ENCODE data around the gene NRSN2.
A peak's percentile ranks its signal among the peaks of the same experiment; 100 is the strongest.

The NRSN2 gene, protein sequence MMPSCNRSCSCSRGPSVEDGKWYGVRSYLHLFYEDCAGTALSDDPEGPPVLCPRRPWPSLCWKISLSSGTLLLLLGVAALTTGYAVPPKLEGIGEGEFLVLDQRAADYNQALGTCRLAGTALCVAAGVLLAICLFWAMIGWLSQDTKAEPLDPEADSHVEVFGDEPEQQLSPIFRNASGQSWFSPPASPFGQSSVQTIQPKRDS

GRCh38 chr20:346640-347316, at the start of gene NRSN2:
NRSN2 (plus strand) TSS chr20:347111; CDS start chr20:349644, 2,533 bp downstream.
- DNase-seq, result peak; percentile 41

DNA sequence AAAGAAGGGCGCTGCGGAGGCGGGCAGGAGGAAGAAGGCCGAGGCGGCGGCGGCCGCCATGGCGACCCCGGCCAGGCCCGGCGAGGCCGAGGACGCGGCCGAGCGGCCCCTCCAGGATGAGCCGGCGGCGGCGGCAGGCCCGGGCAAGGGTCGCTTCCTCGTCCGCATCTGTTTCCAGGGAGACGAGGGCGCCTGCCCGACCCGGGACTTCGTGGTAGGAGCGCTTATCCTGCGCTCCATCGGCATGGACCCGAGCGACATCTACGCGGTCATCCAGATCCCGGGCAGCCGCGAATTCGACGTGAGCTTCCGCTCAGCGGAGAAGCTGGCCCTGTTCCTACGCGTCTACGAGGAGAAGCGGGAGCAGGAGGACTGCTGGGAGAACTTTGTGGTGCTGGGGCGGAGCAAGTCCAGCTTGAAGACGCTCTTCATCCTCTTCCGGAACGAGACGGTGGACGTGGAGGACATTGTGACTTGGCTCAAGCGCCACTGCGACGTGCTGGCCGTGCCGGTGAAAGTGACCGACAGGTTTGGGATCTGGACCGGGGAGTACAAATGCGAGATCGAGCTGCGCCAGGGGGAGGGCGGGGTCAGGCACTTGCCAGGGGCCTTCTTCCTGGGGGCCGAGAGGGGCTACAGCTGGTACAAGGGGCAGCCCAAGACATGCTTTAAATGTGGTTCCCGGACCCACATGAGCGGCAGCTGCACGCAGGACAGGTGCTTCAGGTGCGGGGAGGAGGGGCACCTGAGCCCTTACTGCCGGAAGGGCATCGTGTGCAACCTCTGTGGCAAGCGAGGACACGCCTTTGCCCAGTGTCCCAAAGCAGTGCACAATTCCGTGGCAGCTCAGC, 48.8 kb upstream of the NRSN2 start:
- peak; percentile 47 for DNase-seq

DNA sequence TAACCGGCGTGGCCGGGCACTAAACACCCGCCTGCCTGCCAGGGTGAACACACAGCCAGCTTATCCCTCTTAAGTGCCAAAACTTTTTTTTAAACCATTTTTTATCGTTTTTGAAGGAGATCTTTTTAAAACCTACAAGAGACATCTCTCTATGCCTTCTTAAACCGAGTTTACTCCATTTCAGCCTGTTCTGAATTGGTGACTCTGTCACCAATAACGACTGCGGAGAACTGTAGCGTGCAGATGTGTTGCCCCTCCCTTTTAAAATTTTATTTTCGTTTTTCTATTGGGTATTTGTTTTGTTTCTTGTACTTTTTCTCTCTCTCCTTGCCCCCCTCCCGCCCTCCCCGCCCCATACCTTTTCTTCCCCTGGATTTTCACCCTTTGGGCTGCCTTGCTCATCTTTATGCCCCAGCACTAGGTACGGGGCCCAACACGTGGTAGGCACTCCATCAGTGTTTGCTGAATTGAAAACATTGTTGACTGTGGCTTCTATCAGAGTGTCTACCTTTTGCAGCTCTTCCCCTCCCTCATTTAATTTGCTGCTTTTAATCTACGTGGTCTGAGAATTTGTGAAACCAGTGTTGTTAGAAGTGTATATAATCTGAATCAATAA, 48.0 kb upstream of the NRSN2 start:
- no peak for DNase-seq

DNA sequence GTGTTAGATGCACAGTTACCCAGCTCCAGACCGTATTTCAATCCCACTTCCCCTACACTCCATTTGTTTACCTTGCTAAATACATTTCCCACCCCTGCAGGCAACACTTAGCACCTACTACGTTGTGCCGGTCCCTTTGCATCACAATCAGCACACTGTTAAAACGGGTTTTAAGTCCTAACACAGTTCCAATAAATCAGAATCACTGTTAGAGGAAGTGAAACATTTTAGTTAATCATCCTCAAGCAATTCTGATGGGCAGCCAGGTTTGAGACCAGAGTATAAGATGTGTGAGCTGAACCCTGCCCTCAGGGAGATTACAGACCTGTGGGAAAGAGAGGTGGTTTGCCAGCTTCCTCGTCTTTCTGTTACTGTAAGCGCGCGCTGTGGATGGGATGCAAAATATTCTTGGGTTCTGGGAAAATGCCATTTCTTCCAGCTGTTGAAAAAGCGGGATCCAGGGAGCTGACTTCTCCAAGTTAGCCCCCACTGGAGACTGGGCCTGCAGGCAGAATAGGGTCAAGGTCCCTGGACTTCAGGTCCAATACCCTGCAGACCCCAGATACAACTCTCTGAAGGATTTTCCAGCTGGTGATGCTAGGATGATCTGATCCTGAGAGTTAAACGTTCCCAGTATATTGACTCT, 46.4 kb upstream of the NRSN2 start:
- no peak for DNase-seq

- no peak for DNase-seq
These were observed 44.7 kb upstream of the NRSN2 start for GRCh38 chr20:301886-302848.

GRCh38 chr20:305745-306144, 41.2 kb upstream of the NRSN2 start:
- DNase-seq, result no peak

DNA sequence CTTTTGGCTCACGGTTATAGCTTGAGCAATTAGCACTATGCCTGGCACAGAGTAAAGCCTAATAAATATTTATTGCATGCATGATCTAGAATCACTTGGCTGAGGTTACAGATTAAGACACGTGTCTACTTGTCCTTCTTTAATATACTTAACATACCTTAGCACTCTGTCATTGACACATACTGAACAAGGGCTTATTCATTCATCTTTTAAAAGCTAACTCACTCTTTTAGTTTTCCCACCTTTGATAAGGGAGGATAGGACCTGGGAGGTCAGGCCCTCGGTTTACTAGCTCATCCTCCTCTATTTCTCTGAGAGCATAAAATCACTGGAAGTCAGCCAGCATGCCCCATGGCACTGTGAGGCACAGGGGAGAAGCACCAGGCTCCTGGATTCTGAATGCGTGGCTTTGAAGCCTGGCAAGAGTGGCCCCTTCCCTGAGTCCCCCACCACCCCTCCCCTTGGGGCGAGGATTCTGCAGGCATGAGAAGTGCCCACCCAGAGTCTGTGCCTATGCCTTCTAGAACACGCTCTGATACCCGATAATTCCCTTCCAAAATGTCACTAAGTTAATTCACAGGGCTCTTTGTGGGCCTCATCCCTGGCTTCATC, 38.4 kb upstream of the NRSN2 start:
- no peak for DNase-seq

DNA sequence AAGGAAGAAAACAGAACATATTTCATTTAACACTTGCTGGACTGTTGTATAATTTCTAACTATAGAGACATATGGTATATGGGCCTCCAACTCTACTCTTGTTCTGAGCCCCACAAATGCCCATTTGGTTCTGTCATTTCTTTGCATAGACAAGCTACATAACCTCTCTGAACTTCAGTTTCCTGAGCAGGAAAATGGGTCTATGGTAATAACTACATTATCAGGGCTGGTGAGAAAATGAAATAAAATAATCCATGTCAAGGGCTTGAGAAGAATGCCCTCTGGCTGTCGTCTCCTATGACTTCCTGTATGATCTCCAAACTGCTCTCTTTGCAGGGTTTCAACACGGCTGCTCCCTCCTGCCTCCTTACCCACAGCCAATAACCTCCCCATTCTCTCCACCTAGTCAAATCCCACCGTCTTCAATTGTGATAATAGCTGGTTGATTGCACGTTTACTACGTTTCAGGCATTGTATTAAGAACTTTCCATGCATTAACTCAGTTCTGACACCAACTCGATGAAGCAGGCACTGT, 37.5 kb upstream of the NRSN2 start:
- DNase-seq, result no peak

DNA sequence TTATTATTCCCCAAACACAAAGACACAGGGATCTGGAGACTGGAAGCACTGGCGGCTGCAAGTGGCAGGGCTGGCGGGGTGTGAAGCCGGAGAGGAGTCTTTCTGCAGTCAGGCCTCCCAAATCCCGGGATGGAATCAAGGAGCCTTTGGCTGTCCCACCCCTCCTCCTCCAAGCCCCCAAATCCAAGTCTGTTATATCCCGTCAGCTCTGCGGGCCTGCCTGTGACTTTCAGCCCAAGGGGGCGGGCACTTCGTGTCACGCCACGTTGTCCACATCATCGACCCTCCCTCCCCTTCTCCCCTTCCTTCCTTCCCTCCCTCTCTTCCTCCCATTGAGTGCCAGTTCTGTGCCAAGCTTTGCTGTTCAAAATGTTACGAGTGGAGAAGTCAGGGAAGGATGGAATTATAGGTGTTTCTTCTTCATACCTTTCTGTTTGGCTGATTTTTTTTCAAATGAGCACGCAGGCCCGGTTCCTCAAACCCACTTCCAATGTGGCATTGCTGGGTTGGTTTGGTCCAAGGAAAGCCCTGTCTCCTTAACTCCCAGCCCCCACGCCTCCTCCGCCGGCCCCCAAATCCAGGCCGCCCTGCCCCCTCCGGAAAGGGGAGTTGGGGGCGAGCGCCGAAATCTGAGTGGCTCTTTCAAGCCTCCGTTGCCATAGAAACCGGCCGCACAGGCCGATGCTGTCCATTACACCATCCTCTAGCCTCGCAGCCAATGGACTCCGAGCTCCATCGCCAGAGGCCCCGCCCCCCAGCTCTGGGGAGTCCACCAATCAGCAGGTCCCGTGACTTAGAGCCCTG, 36.9 kb upstream of the NRSN2 start:
- peak; percentile 87 for DNase-seq

- DNase-seq, result no peak
These were observed 36.3 kb upstream of the NRSN2 start for GRCh38 chr20:310645-311044.

GRCh38 chr20:311609-312008, 35.3 kb upstream of the NRSN2 start:
- no peak for DNase-seq

DNA sequence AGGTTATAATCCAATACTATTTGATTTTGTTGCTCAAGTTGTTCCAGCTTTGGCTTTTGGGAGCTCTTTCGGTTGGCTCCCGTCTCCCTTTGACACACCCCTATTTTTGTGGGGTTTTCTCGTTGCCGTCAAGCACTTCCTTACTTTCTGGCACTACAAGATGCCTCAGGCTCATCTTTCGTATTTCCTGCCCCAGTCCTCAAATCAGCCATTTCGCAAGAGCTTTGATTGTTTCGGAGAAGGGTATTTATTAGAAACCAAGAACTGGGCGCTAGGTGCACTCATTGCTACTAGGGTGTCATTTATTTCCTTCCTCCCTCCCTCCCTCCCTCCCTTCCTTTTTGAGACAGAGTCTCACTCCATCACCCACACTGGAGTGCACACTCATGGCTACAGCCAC, 34.8 kb upstream of the NRSN2 start:
- DNase-seq, result no peak

- no peak for DNase-seq
These were observed 34.0 kb upstream of the NRSN2 start for GRCh38 chr20:312866-313265.

DNA sequence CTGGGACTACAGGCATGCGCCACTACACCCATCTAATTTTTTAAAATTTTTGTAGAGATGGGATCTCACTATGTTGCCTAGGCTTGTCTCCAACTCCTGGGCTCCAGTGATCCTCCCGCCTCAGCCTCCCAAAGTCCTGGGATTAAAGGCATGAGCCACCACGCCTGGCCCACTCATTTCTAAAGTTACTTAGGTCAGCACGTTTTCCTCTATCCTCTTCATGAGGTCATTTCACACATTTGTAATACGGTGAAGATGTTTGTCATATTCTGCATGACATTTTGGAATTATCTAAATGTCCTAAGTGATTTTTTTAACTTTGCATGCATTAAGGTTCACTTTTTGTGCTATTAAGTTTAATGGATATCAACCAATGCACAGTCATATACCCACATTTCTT, 33.5 kb upstream of the NRSN2 start:
- no peak for DNase-seq

DNA sequence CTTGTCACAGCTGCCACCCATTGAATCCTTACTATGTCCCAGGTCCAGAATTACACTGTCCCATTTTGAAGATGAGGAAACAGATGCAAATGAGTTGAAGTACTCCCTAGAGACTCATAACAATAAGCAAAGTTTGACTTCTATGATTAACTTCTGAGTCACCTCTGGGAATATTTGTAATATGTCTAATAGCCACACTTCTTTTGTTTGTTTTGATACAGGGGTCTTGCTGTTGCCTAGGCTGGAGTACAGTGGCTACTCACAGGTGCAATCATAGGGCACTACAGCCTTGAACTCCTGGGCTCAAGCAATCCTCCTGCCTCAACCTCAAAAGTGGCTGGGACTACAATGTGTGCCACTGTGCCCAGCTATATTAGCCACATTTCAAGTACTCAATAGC, 33.0 kb upstream of the NRSN2 start:
- DNase-seq, result no peak

- DNase-seq, result no peak
These were observed 30.4 kb upstream of the NRSN2 start for GRCh38 chr20:316316-317068.

GRCh38 chr20:324177-325044, 22.5 kb upstream of the NRSN2 start:
- DNase-seq, result peak; percentile 95
